K562 (cell line): ENCODE data around the gene USP7. TPM values are rescaled to one million over a fixed set of nuclear protein-coding genes. Genes with fewer than 3 reads are reported as not detected.

Experiments
- ATAC-seq: fragments of 200-7000 bp; cut with Tn5 transposase; 3 replicates; pipeline ENCODE4 v1.9.1; 2020; ENCODE audit warnings: moderate library complexity
- BruUV-seq: library from RNA; stranded (reverse); fragments of 400-500 nt; replicated peaks from 2 replicates; lab custom pipeline; 2021; lab: Mats Ljungman, UMichigan
- CTCF ChIA-PET: fragments of 300-600 bp; formaldehyde crosslinking; extraction: SDS; loops from one replicate; lab custom pipeline; 2021; ENCODE audit warnings: low intra/inter-chr PET ratio; lab: Yijun Ruan, JAX
- POLR2A ChIA-PET: fragments of 300-600, 350-650 bp; sonication (Branson Sonifier 250); formaldehyde crosslinking; extraction: SDS; loops from one replicate; lab custom pipeline; 2021; ENCODE audit warnings: antibody characterized with exemption, inconsistent platforms; lab: Yijun Ruan, JAX
- DNase-seq, 4 experiments: peaks; one replicate each; pipeline versions ENCODE4 v3.0.0 to v3.0.0-alpha.2; 2011 to 2018; ENCODE audit warnings: low spot score in 3 of 4, mixed read lengths in 3 of 4; ENCODE audit errors: extremely low read depth in 1 of 4
- FAIRE-seq: peaks from 2 replicates; lab custom pipeline; 2011; peaks lifted over from hg19 to GRCh38; lab: Jason Lieb, UNC
- H2AFZ ChIP-seq: 2 replicates; pipeline ENCODE4 v1.6.0; 2011; ENCODE audit warnings: low read depth, low read length, control low read depth, inconsistent platforms
- H3K27ac ChIP-seq: fragments of 200-600 bp; 3 replicates; pipeline ENCODE4 v1.8.0; 2011; ENCODE audit warnings: low read depth, mild to moderate bottlenecking, control low read depth, inconsistent platforms, low read length, moderate library complexity, mixed read lengths; ENCODE audit errors: extremely low read depth
- H3K27me3 ChIP-seq, 2 experiments: fragments of 300-600 bp in 1 of 2; 2 replicates in 1 of 2; 3 replicates in 1 of 2; pipeline versions ENCODE4 v1.6.0 to v1.8.0; 2011; ENCODE audit warnings: inconsistent platforms in 2 of 2, low read length in 2 of 2, mild to moderate bottlenecking in 1 of 2, mixed read lengths in 1 of 2, moderate library complexity in 1 of 2; ENCODE audit not compliant: control insufficient read depth in 2 of 2, insufficient read depth in 2 of 2
- H3K36me3 ChIP-seq: fragments of 300-600 bp; 3 replicates; pipeline ENCODE4 v1.8.0; 2011; ENCODE audit warnings: mild to moderate bottlenecking, low read length, inconsistent platforms; ENCODE audit not compliant: control insufficient read depth, insufficient read depth
- H3K4me1 ChIP-seq, 2 experiments: fragments of 200-600 bp in 1 of 2; replicated peaks in 1 of 2; 2 replicates in 1 of 2; 3 replicates in 1 of 2; pipeline versions ENCODE4 v1.5.1 to v1.8.0; 2011; ENCODE audit warnings: inconsistent platforms in 2 of 2, low read length in 2 of 2, mild to moderate bottlenecking in 1 of 2, mixed read lengths in 1 of 2, moderate library complexity in 1 of 2; ENCODE audit not compliant: control insufficient read depth in 2 of 2, insufficient read depth in 2 of 2
- H3K4me2 ChIP-seq: 2 replicates; pipeline ENCODE4 v1.6.1; 2011; ENCODE audit warnings: low read length, control low read depth, inconsistent platforms, mixed read lengths; ENCODE audit not compliant: insufficient read depth
- H3K4me3 ChIP-seq: fragments of 200-600 bp; sonication (generic), shearing (Covaris generic); 2 replicates; pipeline ENCODE4 v1.5.1; 2016; ENCODE audit warnings: control low read depth, inconsistent platforms
- H3K79me2 ChIP-seq: fragments of 200-600 bp; 3 replicates; pipeline ENCODE4 v1.8.0; 2011; ENCODE audit warnings: low read length, inconsistent platforms; ENCODE audit not compliant: control insufficient read depth, insufficient read depth
- H3K9ac ChIP-seq, 2 experiments: 2 replicates each; pipeline versions ENCODE4 v1.6.0 to v1.6.1; 2011; ENCODE audit warnings: low read depth in 2 of 2, low read length in 2 of 2, control low read depth in 1 of 2, inconsistent platforms in 1 of 2, mild to moderate bottlenecking in 1 of 2, mixed read lengths in 1 of 2; ENCODE audit not compliant: insufficient read depth in 1 of 2
- H3K9me1 ChIP-seq: one replicate; pipeline ENCODE4 v1.6.0; 2011; ENCODE audit warnings: inconsistent platforms, mild to moderate bottlenecking, low read length, moderate library complexity; ENCODE audit not compliant: control insufficient read depth, insufficient read depth
- H3K9me3 ChIP-seq: replicated peaks from 2 replicates; pipeline ENCODE4 v1.5.1; 2011; ENCODE audit warnings: low read depth, low read length, inconsistent platforms; ENCODE audit not compliant: control insufficient read depth, insufficient read depth
- H4K20me1 ChIP-seq: replicated peaks from 2 replicates; pipeline ENCODE4 v1.6.1; 2011; ENCODE audit warnings: low read length, inconsistent platforms, mixed read lengths; ENCODE audit not compliant: control insufficient read depth, insufficient read depth
- ERF ChIP-seq: fragments of 450-650 bp; formaldehyde crosslinking; IDR thresholded peaks from 2 replicates; pipeline ENCODE4 v1.4.0; 2020; ENCODE audit warnings: mild to moderate bottlenecking, mixed read lengths
- GTF2F1 ChIP-seq: IDR thresholded peaks from 2 replicates; pipeline ENCODE4 v1.6.1; 2011; ENCODE audit warnings: low read depth, low read length, improper control_type of control experiment
- HDAC1 ChIP-seq, 2 experiments: fragments of 450-650 bp; IDR thresholded peaks; 2 replicates each; pipeline ENCODE4 v1.6.1; 2016 to 2017; ENCODE audit warnings: inconsistent platforms in 1 of 2, mild to moderate bottlenecking in 1 of 2, moderate library complexity in 1 of 2
- PHB ChIP-seq: fragments of 250-450 bp; sonication (Bioruptor Pico); IDR thresholded peaks from 2 replicates; pipeline ENCODE4 v1.5.0; 2021
- TAL1 ChIP-seq: fragments of 450-650 bp; IDR thresholded peaks from 2 replicates; pipeline ENCODE4 v1.6.1; 2016; ENCODE audit warnings: mild to moderate bottlenecking
- TOE1 ChIP-seq, 2 experiments: fragments of 450-650 bp in 1 of 2; sonication (generic) in 1 of 2; formaldehyde crosslinking in 1 of 2; IDR thresholded peaks; 2 replicates each; pipeline versions ENCODE4 v1.7.1 to v1.8.0; 2016 to 2022; ENCODE audit warnings: borderline replicate concordance in 2 of 2, mild to moderate bottlenecking in 2 of 2, antibody characterized with exemption in 1 of 2, inconsistent platforms in 1 of 2, low read depth in 1 of 2, missing genetic modification reagents in 1 of 2, moderate library complexity in 1 of 2
- TRIM24 ChIP-seq, 2 experiments: fragments of 450-650 bp; IDR thresholded peaks; 2 replicates each; pipeline ENCODE4 v1.6.1; 2016
- TSC22D4 ChIP-seq: fragments of 450-650 bp; IDR thresholded peaks from 2 replicates; pipeline ENCODE4 v1.6.1; 2016; ENCODE audit warnings: missing genetic modification characterization, missing biosample characterization, control low read depth
- XRCC4 ChIP-seq: IDR thresholded peaks from one replicate; pipeline ENCODE4 v1.6.1; 2011; ENCODE audit not compliant: insufficient read depth, insufficient read length; ENCODE audit errors: extremely low read depth
- WGBS: fragments of 100-300 bp; shearing (Covaris generic); methylation state at CpG from one replicate; pipeline ENCODE4 v1.1.6; 2016; ENCODE audit warnings: low coverage, mixed read lengths; ENCODE audit not compliant: insufficient coverage; ENCODE audit errors: missing lambda C conversion rate; 5-methylcytosine and 5-hydroxymethylcytosine counted together
- in situ Hi-C: fragments of 300-500 bp; cut with MboI; formaldehyde crosslinking; loops from 4 replicates; pipeline ENCODE4 v1.15.0; 2018; ENCODE audit warnings: inconsistent platforms, mixed read lengths
- intact Hi-C: fragments of 100-400 bp; cut with micrococcal nuclease; formaldehyde crosslinking; loops from 2 replicates; pipeline ENCODE4 v1.14.2; 2022
- polyA plus RNA-seq, 8 experiments: library from polyadenylated mRNA; depleted of rRNA in 4 of 8; stranded (reverse) in 5 of 8; unstranded in 3 of 8; fragments of >200 nt; fragmentation: Nextera tagmentation in 2 of 8; fragmentation: Illumina TruSeq in 1 of 8; extraction: Ambion mirVana in 2 of 8; extraction: Trizol in 1 of 8; gene quantifications; 2 replicates each; pipeline versions ENCODE4 v1.2.1 to v1.2.3, GENCODE V29; 2011 to 2014; ENCODE audit warnings: inconsistent platforms in 1 of 8, missing spikeins in 1 of 8
- total RNA-seq, 7 experiments: library from RNA; depleted of rRNA in 6 of 7; stranded (reverse); fragments of >200 nt in 6 of 7; fragmentation: Illumina TruSeq in 2 of 7; extraction: Trizol in 2 of 7; gene quantifications; 2 replicates each; pipeline versions ENCODE4 v1.2.1 to v1.2.3, GENCODE V29; 2011 to 2021; ENCODE audit warnings: low replicate concordance in 1 of 7

Gene USP7
- total and polyA plus RNA-seq, 9 of the 15 experiments (the other 6 are each of a cell fraction or from before 2014, with no cell fraction given), result 17.1 to 145 (median 57.9) TPM

GRCh38 chr16:8866118-8866883 is 97.4 kb downstream of the USP7 start (continued):
- no peak for TF ChIP-seq XRCC4

GRCh38 chr16:8865145-8865882 is 98.4 kb downstream of the USP7 start:
- 77% methylated on average over 13 of the region's 14 CpGs for WGBS
- no peak for DNase-seq
- TF ChIP-seq ERF (CRISPR knock-in tag), result no peak
- no peak for TF ChIP-seq HDAC1 (IDR thresholded peaks at IDR 0.05)
- no peak for TF ChIP-seq TSC22D4 (tag)
- TF ChIP-seq TRIM24 (IDR thresholded peaks at IDR 0.05), result no peak
- no peak for TF ChIP-seq TAL1
- TF ChIP-seq TOE1 (IDR thresholded peaks at IDR 0.05; ENCODE audit: borderline replicate concordance), result no peak
- TF ChIP-seq TOE1 (CRISPR knock-in tag; IDR thresholded peaks at IDR 0.05; ENCODE audit: borderline replicate concordance, low read depth), result no peak
- no peak for TF ChIP-seq GTF2F1
- no peak for TF ChIP-seq PHB (CRISPR knock-in tag)
- TF ChIP-seq, all 486 proteins: peak for 0
- intact Hi-C loops, result no loop called here
- Histone ChIP-seq H3K9ac (no peak overlapping the region; a peak in 1 of 4 replicates), H2AFZ (no peak overlapping the region), H3K4me3 (no peak overlapping the region), H3K27me3 (no peaks in the 10 kb centered on the region), H4K20me1 (peaks cover 50% of the 10 kb centered on the region), H3K27ac (no peak overlapping the region), H3K4me1 (peaks cover 53 to 82% of the 10 kb centered on the region in 2 experiments), H3K79me2 (peaks cover 75% of the 10 kb centered on the region), H3K9me3 (no peaks in the 10 kb centered on the region), H3K4me2 (no peak overlapping the region), H3K36me3 (peaks cover 17% of the 10 kb centered on the region; the same call in 1 of the 3 replicates), H3K9me1 (peaks cover 16% of the 10 kb centered on the region)
- FAIRE-seq (no peak), ATAC-seq (no peak)
- ChIA-PET CTCF (no interaction called here), POLR2A (interaction anchor here (0.6 to 0.8 kb wide), 3 partner anchors 11 to 14 kb away, joined by 3 to 4 read pairs (median 3); no protein-coding TSS in a partner anchor)
- in situ Hi-C loops, result no loop called here
- BruUV-seq, result no TSS peak
